NB4 (cell line): ENCODE data around the gene ARID4A.
A peak's percentile ranks its signal among the peaks of the same experiment; 100 is the strongest.
"Not testable (repeated sequence)": the region's sequence is repeated elsewhere in the genome, so short reads cannot be mapped to it uniquely, and the experiment has no call there.

ENCODE experiments used
- DNase-seq: peaks from one replicate; pipeline ENCODE4 v3.0.0; 2010; ENCODE audit warnings: low read depth
- H3K4me3 ChIP-seq: one replicate; pipeline ENCODE4 v1.5.1; 2011; ENCODE audit warnings: mild to moderate bottlenecking, low read depth, low read length, moderate library complexity
- CTCF ChIP-seq: IDR thresholded peaks from one replicate; pipeline ENCODE4 v1.5.1; 2012; ENCODE audit warnings: low read depth, low read length
- MAX ChIP-seq: IDR thresholded peaks from 2 replicates; pipeline ENCODE4 v1.6.1; 2011; ENCODE audit warnings: low read depth, low read length
- MYC ChIP-seq: IDR thresholded peaks from 2 replicates; pipeline ENCODE4 v1.6.1; 2011; ENCODE audit warnings: low read depth, low read length
- POLR2A ChIP-seq: IDR thresholded peaks from 2 replicates; pipeline ENCODE4 v1.6.1; 2011; ENCODE audit warnings: mild to moderate bottlenecking; ENCODE audit not compliant: insufficient read length; ENCODE audit errors: extremely low read depth

The ARID4A gene

GRCh38 chr14:58341152-58341748, 42.9 kb downstream of the ARID4A start:
- DNase-seq, result no peak
- no peak for TF ChIP-seq CTCF
- TF ChIP-seq MYC, result no peak
- TF ChIP-seq POLR2A, result no peak
- TF ChIP-seq MAX, result no peak
- H3K4me3 ChIP-seq, result no peak overlapping the region

GRCh38 chr14:58343535-58343934, 45.2 kb downstream of the ARID4A start:
- not testable (repeated sequence) for H3K4me3 ChIP-seq, DNase-seq

GRCh38 chr14:58353516-58354299, 55.4 kb downstream of the ARID4A start:
- no peak for DNase-seq
- H3K4me3 ChIP-seq, result no peak overlapping the region
- TF ChIP-seq CTCF, result no peak

GRCh38 chr14:58354808-58355207, 56.5 kb downstream of the ARID4A start:
- H3K4me3 ChIP-seq, result no peak overlapping the region
- TF ChIP-seq MAX, result no peak
- TF ChIP-seq CTCF, result no peak
- TF ChIP-seq MYC, result no peak
- TF ChIP-seq POLR2A, result no peak
- DNase-seq, result no peak

GRCh38 chr14:58356268-58356667, 57.9 kb downstream of the ARID4A start:
- DNase-seq, result no peak

GRCh38 chr14:58362272-58362671, 63.9 kb downstream of the ARID4A start:
- H3K4me3 ChIP-seq, DNase-seq: not testable (repeated sequence)

More at GRCh38 chr14:58356268-58356667, 57.9 kb downstream of the ARID4A start:
- no peak overlapping the region for H3K4me3 ChIP-seq
- no peak for TF ChIP-seq POLR2A
- no peak for TF ChIP-seq CTCF
- TF ChIP-seq MYC, result no peak
- no peak for TF ChIP-seq MAX

- H3K4me3 ChIP-seq, result no peak overlapping the region
- no peak for TF ChIP-seq POLR2A
- no peak for TF ChIP-seq MAX
- peak; percentile 37 for DNase-seq
Measured at GRCh38 chr14:58362798-58363412, 64.5 kb downstream of the ARID4A start.
